Heart left ventricle (tissue), 16 donors: ENCODE measurements around the gene SMIM1. TPM values are rescaled to one million over a fixed set of nuclear protein-coding genes. Genes with fewer than 3 reads are reported as not detected.

Experiments used
- ATAC-seq, 4 donors: fragments of 200-7000 bp; cut with Tn5 transposase; one replicate each; pipeline ENCODE4 v1.9.1; 2020 to 2022; ENCODE audit warnings: moderate library complexity in 4 of 4, mild to moderate bottlenecking in 3 of 4, moderate number of reproducible peaks in 1 of 4
- DNase-seq, 5 donors: peaks; one replicate each; pipeline ENCODE4 v3.0.0-alpha.2; 2020
- H3K27ac ChIP-seq, 12 donors: fragments of 200-600 bp; sonication (generic) in 4 of 12; one replicate each; pipeline versions ENCODE4 v1.5.0 to v1.8.0; 2016 to 2022; ENCODE audit warnings: mild to moderate bottlenecking in 2 of 12
- H3K27me3 ChIP-seq, 9 donors: fragments of 200-600 bp; sonication (generic) in 2 of 9; one replicate each; pipeline versions ENCODE4 v1.5.1 to v1.8.0; 2016 to 2022; ENCODE audit warnings: mild to moderate bottlenecking in 3 of 9
- H3K36me3 ChIP-seq, 9 donors: fragments of 200-600 bp; sonication (generic) in 2 of 9; one replicate each; pipeline versions ENCODE4 v1.5.0 to v1.8.0; 2018 to 2022; ENCODE audit warnings: mild to moderate bottlenecking in 2 of 9
- H3K4me1 ChIP-seq, 12 donors: fragments of 200-600 bp; sonication (generic) in 4 of 12; one replicate each; pipeline versions ENCODE4 v1.5.0 to v1.8.0; 2016 to 2022; ENCODE audit warnings: mild to moderate bottlenecking in 3 of 12
- H3K4me3 ChIP-seq, 12 donors: fragments of 200-600 bp; sonication (generic) in 4 of 12; one replicate each; pipeline versions ENCODE4 v1.5.0 to v1.8.0; 2017 to 2022; ENCODE audit warnings: mild to moderate bottlenecking in 9 of 12, moderate library complexity in 4 of 12
- H3K9me3 ChIP-seq, 12 donors: fragments of 200-600 bp; sonication (generic) in 4 of 12; one replicate each; pipeline versions ENCODE4 v1.5.0 to v1.8.0; 2016 to 2022; ENCODE audit warnings: mild to moderate bottlenecking in 1 of 12
- POLR2A ChIP-seq, 2 donors: fragments of 450-650 bp; IDR thresholded peaks; one replicate each; pipeline ENCODE4 v1.6.1; 2017; ENCODE audit warnings: antibody characterized with exemption in 2 of 2, mild to moderate bottlenecking in 2 of 2, moderate library complexity in 2 of 2
- WGBS, 4 donors: extraction: QIAGEN DNeasy Blood & Tissue Kit in 2 of 4; methylation state at CpG; one replicate each; pipeline versions ENCODE4 v1.1.5 to v1.1.7; 2013 to 2018; 5-methylcytosine and 5-hydroxymethylcytosine counted together
- intact Hi-C, 10 donors: fragments of 100-400 bp; cut with DNase I; formaldehyde crosslinking; loops; one replicate each; pipeline versions ENCODE4 v1.11.1 to v1.14.2; 2022
- polyA plus RNA-seq, 2 donors: library from polyadenylated mRNA; stranded (reverse); fragments of 200-250 nt; gene quantifications; one replicate each; pipeline ENCODE4 v1.2.3, GENCODE V29; 2013
- total RNA-seq, 9 donors: library from RNA; depleted of rRNA in 2 of 9; stranded (reverse); fragments of >200 nt in 2 of 9; fragmentation: NEBNext Ultra II Directional in 3 of 9; extraction: Animal tissue kit (Norgen Biotek cat#: 25700) in 3 of 9; gene quantifications; one replicate each; pipeline versions ENCODE4 v1.1.0 to v1.2.4, GENCODE V29; 2016 to 2023
- TF ChIP-seq, protein P1 (sequence below), 12 donors: fragments of 200-600 bp; sonication (generic) in 4 of 12; IDR thresholded peaks; one replicate each; pipeline versions ENCODE4 v1.5.0 to v1.8.0; 2018 to 2022; ENCODE audit warnings: antibody characterized with exemption in 12 of 12, mild to moderate bottlenecking in 5 of 12
- donor health status: ischemic (EF 13 %, LVEDD 7.1; RV severe dilation, severe dysfunction).
- donor health status: healthy with polysubstance abuse.
- donor health status: DM: no; HTN: yes; CAD: no.
- donor health status: DM: no; HTN: no; CAD: no.
- donor health status: ischemic (EF 25% LVEDD 6.9; RV normal size, moderate dysfunction).
- donor health status: ischemic (EF 25% LVEDD 5.7; RV mildly dilated, moderate dysfunction).
- donor health status: healthy.
- donor health status: DM: yes; HTN: yes; CAD: no.
- donor health status: ischemic (EF 35%, LVEDD 5.7; RV mildly dilated, moderate dysfunction).
- donor health status: nonischemic (EF 11% LVEDD 7.7; RV severe dilation, severe dysfunction).
- donor health status: DM: yes; HTN: yes; CAD: no.
- donor health status: PGD.
- donor health status: ischemic (EF 29% LVEDD 5.4; RV normal size, mild dysfunction).
- donor health status: nonischemic (EF 23%, LVEDD 6.1; RV moderate dilation, normal function).

SMIM1 gene
- total and polyA plus RNA-seq, 11 donors, result 3.8 to 51.2 (median 11.7) TPM

DNA sequence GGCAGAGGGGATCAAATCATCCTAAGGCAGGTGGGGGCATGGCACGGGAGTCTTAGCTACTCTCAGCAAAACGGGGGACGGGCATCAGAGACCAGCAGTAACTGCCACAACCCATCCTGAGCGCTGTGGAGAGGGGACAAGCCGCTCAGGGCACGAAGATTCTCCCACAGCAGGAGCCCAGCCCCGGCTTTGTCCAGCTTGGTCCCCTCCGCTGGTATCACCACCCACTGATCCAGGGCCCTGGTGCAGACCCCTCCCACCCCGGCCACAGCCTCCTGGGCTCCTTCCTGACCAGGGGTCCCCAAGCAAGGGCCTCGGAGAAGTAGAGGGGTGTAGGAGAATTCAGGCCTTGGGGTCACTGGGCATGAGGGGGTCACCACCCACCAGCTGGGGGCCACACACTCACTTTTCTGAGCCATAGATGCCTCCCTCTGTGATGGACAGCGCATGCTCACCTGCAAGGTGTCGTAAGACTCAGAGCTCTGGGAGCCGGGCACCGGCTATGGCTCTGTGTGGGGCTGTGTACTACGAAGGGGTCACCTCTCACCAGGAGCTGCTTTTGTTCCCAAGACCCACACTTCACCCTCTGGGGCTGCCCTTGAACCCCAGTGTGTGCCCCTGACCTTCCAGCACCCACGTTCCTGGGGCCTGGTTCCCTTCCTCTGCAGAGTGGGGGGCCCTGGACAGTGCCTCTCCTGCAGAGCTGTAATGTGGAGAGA lies 2.3 kb upstream of the SMIM1 start:
- Histone ChIP-seq H3K36me3 (no peaks in the 10 kb centered on the region), H3K4me3 (no peak overlapping the region), H3K27ac (no peak overlapping the region), H3K27me3 (peaks cover 0 to 11% (median 0%) of the 10 kb centered on the region in 9 donors), H3K9me3 (no peaks in the 10 kb centered on the region), H3K4me1 (peaks cover 0 to 43% (median 21%) of the 10 kb centered on the region in 12 donors)
- intact Hi-C loops, result no loop called here
- peak in 1 of 5 donors; percentile 41 for DNase-seq
- 86 to 89% (median 89%) methylated on average over 12 to 16 of the region's 16 CpGs for WGBS, 4 donors
- ATAC-seq, result no peak
- TF ChIP-seq POLR2A (IDR thresholded peaks at IDR 0.05), result no peak
- TF ChIP-seq, protein P1, sequence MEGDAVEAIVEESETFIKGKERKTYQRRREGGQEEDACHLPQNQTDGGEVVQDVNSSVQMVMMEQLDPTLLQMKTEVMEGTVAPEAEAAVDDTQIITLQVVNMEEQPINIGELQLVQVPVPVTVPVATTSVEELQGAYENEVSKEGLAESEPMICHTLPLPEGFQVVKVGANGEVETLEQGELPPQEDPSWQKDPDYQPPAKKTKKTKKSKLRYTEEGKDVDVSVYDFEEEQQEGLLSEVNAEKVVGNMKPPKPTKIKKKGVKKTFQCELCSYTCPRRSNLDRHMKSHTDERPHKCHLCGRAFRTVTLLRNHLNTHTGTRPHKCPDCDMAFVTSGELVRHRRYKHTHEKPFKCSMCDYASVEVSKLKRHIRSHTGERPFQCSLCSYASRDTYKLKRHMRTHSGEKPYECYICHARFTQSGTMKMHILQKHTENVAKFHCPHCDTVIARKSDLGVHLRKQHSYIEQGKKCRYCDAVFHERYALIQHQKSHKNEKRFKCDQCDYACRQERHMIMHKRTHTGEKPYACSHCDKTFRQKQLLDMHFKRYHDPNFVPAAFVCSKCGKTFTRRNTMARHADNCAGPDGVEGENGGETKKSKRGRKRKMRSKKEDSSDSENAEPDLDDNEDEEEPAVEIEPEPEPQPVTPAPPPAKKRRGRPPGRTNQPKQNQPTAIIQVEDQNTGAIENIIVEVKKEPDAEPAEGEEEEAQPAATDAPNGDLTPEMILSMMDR (IDR thresholded peaks at IDR 0.05), result no peak

DNA sequence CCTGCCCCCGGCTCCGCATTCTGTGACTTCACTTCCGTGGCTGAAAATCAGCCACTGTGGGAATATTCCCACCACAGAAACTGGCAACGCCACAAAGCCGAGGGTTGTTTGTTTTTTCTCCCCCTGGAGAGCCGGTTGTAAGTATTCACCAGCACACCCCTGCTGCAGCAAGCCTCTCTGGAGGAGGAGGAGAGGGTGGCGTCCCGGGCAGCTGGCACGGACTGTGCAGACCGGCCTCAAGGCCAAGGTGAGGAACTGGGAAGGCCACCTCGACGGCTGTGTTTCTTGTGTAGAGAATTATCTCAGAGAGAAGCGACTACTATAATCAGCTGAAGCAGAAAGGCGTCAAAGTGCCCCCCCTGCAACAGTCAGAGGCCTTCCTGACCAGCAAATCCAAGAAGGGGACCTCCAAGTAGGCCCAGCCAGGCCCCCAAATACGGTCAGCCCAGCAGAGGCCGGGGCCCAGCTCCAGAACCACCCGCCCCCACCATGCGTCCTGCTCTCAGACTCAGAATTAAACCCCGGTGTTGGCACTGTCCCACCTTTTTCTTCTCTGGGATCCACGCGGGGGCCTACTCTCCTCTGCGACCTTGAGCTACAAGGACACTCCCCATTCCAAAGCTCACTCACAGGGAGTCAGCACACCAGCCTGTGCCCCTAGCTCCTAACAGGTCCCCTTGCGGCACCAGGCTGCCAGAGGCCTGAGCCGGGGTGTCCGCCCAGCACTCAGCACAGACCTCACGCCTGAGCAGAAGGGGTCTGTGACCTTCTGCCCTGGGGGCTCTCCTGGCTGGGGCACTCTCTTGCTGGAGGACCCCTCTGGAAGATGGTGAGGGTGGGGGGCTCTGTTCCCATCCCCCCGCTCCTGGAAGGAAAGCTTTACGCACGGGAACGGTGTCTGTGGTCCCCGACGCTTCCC lies 1.2 kb upstream of the SMIM1 start:
- no peak for ATAC-seq
- no peaks in the 10 kb centered on the region for H3K36me3 ChIP-seq
- WGBS, 4 donors, result 40 to 56% (median 48%) methylated on average over 24 to 32 of the region's 32 CpGs
- H3K4me1 ChIP-seq, result peaks cover 0 to 55% (median 30%) of the 10 kb centered on the region in 12 donors
- peak in 1 of 5 donors; percentile 56 for DNase-seq
- no peaks in the 10 kb centered on the region for H3K9me3 ChIP-seq
- peak overlapping the region in 7 of 12 donors; percentile 18 to 90 (median 47) for H3K27ac ChIP-seq
- TF ChIP-seq POLR2A (IDR thresholded peaks at IDR 0.05), result no peak
- TF ChIP-seq, protein P1 (IDR thresholded peaks at IDR 0.05), result no peak
- H3K27me3 ChIP-seq, result peaks cover 0 to 11% (median 0%) of the 10 kb centered on the region in 9 donors
- intact Hi-C loops, result no loop called here
- H3K4me3 ChIP-seq, result peak overlapping the region; percentile 45 to 75 (median 64)

DNA sequence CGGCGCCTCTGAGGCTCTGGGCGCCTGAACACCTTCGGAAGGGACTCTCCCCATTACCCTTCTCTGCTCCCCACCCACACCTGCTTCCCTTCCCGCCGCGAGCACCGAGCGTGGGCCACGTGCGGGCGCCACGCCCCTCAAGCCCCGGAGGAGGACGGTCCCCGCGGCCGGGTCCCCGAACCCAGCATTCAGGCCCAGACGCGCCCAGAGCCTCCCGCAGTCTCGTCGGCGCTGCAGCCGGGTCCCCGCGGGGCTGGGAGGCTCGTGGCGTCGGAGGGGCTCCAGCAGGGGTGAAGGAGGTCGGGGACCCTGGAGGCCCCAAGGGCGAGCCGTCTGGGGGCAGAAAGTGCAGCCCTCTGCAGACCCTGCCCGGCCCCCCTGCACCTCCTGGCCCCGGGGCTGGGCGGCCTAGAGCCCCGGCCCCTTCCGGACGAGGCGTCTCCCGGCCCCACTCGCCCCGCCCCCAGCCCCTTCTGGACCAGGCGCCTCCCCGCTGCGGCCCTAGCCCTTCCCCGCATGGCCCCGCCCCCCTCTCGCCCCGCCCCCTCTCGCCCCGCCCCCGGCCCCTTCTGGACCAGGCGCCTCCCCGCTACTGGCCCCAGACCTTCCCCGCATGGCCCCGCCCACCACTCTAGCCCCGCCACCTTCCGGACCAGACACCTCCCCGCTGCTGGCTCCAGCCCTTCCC lies 378 bp upstream of the SMIM1 start:
- peak overlapping the region; percentile 45 to 75 (median 64) for H3K4me3 ChIP-seq
- peak; percentile 64 to 85 (median 81) for ATAC-seq
- peaks cover 0 to 56% (median 30%) of the 10 kb centered on the region in 12 donors for H3K4me1 ChIP-seq
- peaks cover 0 to 7% (median 0%) of the 10 kb centered on the region in 9 donors for H3K27me3 ChIP-seq
- H3K9me3 ChIP-seq, result no peaks in the 10 kb centered on the region
- intact Hi-C loops, result no loop called here
- peak overlapping the region in 10 of 12 donors; percentile 17 to 90 (median 66) for H3K27ac ChIP-seq
- WGBS, 4 donors, result 0 to 1% (median 1%) methylated on average over 7 to 61 of the region's 61 CpGs
- DNase-seq, result peak; percentile 89 to 93 (median 93)
- TF ChIP-seq, protein P1 (IDR thresholded peaks at IDR 0.05), result no peak
- TF ChIP-seq POLR2A (IDR thresholded peaks at IDR 0.05), result peak in 1 of 2 donors; percentile 61
- H3K36me3 ChIP-seq, result no peaks in the 10 kb centered on the region
